Mucosa of rectum (tissue), 2 donors: ENCODE results near the gene LYPLAL1.

Experiments used
- H3K27ac ChIP-seq, 2 donors: one replicate each; pipeline ENCODE4 v1.7.0; 2013; ENCODE audit warnings: inconsistent platforms in 2 of 2, low read depth in 2 of 2, low read length in 2 of 2
- H3K27me3 ChIP-seq, 2 donors: one replicate each; pipeline ENCODE4 v1.7.0; 2013; ENCODE audit warnings: low read length in 2 of 2; ENCODE audit not compliant: control insufficient read depth in 2 of 2, insufficient read depth in 2 of 2
- H3K36me3 ChIP-seq, 2 donors: one replicate each; pipeline ENCODE4 v1.7.0; 2013; ENCODE audit warnings: low read length in 2 of 2; ENCODE audit not compliant: control insufficient read depth in 2 of 2, insufficient read depth in 2 of 2
- H3K4me1 ChIP-seq, 2 donors: one replicate each; pipeline ENCODE4 v1.7.0; 2013; ENCODE audit warnings: low read length in 2 of 2, mild to moderate bottlenecking in 1 of 2; ENCODE audit not compliant: control insufficient read depth in 2 of 2, insufficient read depth in 2 of 2
- H3K4me3 ChIP-seq, 2 donors: one replicate each; pipeline ENCODE4 v1.7.0; 2013; ENCODE audit warnings: low read length in 2 of 2
- H3K9ac ChIP-seq, 2 donors: one replicate each; pipeline ENCODE4 v1.7.0; 2013; ENCODE audit warnings: low read length in 2 of 2, low read depth in 1 of 2, mild to moderate bottlenecking in 1 of 2
- H3K9me3 ChIP-seq, 2 donors: one replicate each; pipeline ENCODE4 v1.7.0; 2013; ENCODE audit warnings: low read length in 2 of 2; ENCODE audit not compliant: control insufficient read depth in 2 of 2
- donor health status: healthy.
- donor health status: Normal muscosa, but diverticular disease.

The LYPLAL1 gene

DNA sequence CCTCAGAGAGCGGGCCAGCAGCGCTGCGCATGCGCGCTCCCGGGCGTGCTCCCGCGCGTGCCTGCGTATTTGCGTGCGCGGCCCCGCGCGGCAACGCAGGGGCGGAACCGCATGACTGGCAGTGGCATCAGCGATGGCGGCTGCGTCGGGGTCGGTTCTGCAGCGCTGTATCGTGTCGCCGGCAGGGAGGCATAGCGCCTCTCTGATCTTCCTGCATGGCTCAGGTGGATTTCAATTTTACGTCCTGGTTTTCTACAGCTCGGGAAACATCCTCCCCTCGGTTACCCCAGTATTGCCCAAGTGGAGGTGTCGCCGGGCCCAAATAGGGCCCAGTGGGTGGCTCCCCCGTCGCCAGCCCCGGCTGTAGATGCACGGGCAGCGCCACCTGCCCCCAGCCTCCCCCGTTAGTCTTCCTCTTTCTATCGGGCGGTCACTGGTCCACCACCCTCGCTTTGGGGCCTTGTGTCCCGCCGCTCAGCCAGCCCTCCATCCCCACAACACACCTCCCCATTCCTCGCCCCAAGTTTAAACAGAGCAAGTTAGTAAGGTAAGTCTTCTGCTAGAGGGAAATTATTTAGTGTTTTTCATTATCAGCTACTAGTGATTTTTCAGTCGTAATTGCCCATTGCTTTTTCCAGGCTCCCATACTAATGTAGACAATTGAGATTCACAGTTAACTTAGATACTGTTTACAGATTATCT lies at the start of gene LYPLAL1:
Gene LYPLAL1 (plus strand): TSS at position 121 of the 702 bp plus-strand sequence. CDS start 13 bp downstream, at position 134.
- Histone ChIP-seq H3K4me1 (peaks cover 8 to 13% of the 10 kb centered on the region in 2 donors), H3K27me3 (no peaks in the 10 kb centered on the region)

GRCh38 chr1:219124163-219124562 lies 49.5 kb upstream of the LYPLAL1 start:
- Histone ChIP-seq H3K4me3 (no peak overlapping the region), H3K36me3 (no peaks in the 10 kb centered on the region), H3K4me1 (no peaks in the 10 kb centered on the region), H3K9me3 (no peaks in the 10 kb centered on the region), H3K27ac (no peak overlapping the region), H3K9ac (no peak overlapping the region), H3K27me3 (no peaks in the 10 kb centered on the region)

More for the DNA sequence above, at the start of gene LYPLAL1:
- Histone ChIP-seq H3K9ac (peak within 1 kb of the TSS; percentile 83 to 84), H3K9me3 (no peaks in the 10 kb centered on the region), H3K27ac (peak within 1 kb of the TSS; percentile 76 to 82), H3K4me3 (peak within 1 kb of the TSS; percentile 93 to 94), H3K36me3 (no peaks in the 10 kb centered on the region)

DNA sequence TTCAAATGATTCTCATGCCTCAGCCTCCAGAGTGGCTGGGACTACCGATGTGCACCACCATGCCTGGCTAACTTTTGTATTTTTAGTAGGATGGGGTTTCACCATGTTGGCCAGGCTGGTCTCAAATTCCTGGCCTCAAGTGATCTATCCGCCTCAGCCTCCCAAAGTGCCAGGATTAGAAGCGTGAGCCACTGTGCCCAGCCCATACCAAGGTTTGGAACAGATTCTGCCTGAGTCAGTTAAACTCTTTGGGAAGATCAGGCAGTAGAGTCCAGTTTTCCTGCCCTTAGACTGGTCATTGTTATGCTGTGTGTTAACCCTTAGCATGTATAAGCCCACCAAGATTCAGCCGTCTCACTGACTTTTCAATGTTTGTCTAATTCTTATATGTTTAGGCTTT lies 48.3 kb upstream of the LYPLAL1 start:
- no peaks in the 10 kb centered on the region for H3K4me1 ChIP-seq
- no peaks in the 10 kb centered on the region for H3K36me3 ChIP-seq
- H3K9me3 ChIP-seq, result no peaks in the 10 kb centered on the region
- no peak overlapping the region for H3K9ac ChIP-seq
- H3K4me3 ChIP-seq, result no peak overlapping the region
- H3K27me3 ChIP-seq, result no peaks in the 10 kb centered on the region
- H3K27ac ChIP-seq, result no peak overlapping the region

DNA sequence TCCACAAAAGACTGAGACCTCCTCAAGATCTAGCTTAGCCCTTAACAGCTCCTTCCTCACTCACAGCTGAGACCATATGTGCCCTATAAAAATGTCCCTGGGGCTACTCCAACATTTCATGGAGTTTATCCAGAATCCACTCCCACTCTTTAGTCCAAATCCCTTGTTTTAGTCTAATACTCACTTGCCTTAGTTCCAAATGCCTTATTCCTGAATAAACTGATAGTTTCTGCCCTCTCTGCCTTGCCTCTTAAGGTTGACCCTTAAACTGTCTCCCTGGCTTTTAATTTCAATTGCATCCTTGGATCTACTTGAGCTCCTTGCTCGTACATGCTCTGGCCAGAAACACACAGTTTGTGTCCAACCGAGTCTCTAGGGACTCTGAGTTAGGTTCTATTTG lies 47.3 kb upstream of the LYPLAL1 start:
- Histone ChIP-seq H3K36me3 (no peaks in the 10 kb centered on the region), H3K9me3 (no peaks in the 10 kb centered on the region), H3K27me3 (no peaks in the 10 kb centered on the region), H3K4me1 (no peaks in the 10 kb centered on the region), H3K4me3 (no peak overlapping the region), H3K9ac (no peak overlapping the region), H3K27ac (no peak overlapping the region)

GRCh38 chr1:219128957-219129356 lies 44.7 kb upstream of the LYPLAL1 start:
- Histone ChIP-seq H3K4me3 (no peak overlapping the region), H3K9me3 (no peaks in the 10 kb centered on the region), H3K36me3 (no peaks in the 10 kb centered on the region)

GRCh38 chr1:219130366-219130935 lies 43.2 kb upstream of the LYPLAL1 start:
- H3K36me3 ChIP-seq, result no peaks in the 10 kb centered on the region

More at GRCh38 chr1:219128957-219129356, 44.7 kb upstream of the LYPLAL1 start:
- Histone ChIP-seq H3K9ac (no peak overlapping the region), H3K27me3 (no peaks in the 10 kb centered on the region), H3K4me1 (no peaks in the 10 kb centered on the region), H3K27ac (no peak overlapping the region)

DNA sequence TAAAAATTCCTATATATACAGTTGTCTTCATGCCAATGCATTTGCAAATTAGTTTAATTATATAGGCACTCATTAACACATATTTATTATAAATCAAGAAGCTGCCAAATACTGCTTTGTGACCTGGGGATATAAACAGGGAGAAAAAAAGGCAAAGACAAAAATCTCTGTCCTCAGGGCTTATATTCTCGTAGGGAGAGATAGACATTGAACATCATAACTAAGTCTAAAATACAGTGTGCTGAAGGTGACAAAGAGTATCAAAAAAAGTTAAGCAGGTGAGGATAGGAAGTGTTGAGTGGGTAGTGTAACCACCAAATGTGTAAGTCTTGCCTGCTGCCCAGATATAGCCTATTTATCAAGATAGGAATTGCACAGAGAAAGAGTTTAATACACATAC lies 40.7 kb upstream of the LYPLAL1 start:
- Histone ChIP-seq H3K27ac (no peak overlapping the region), H3K4me3 (no peak overlapping the region), H3K9ac (no peak overlapping the region), H3K4me1 (no peaks in the 10 kb centered on the region), H3K9me3 (no peaks in the 10 kb centered on the region), H3K36me3 (no peaks in the 10 kb centered on the region), H3K27me3 (no peaks in the 10 kb centered on the region)

More at GRCh38 chr1:219130366-219130935, 43.2 kb upstream of the LYPLAL1 start:
- no peak overlapping the region for H3K9ac ChIP-seq
- H3K4me1 ChIP-seq, result no peaks in the 10 kb centered on the region
- H3K9me3 ChIP-seq, result no peaks in the 10 kb centered on the region
- no peak overlapping the region for H3K27ac ChIP-seq
- no peak overlapping the region for H3K4me3 ChIP-seq
- H3K27me3 ChIP-seq, result no peaks in the 10 kb centered on the region

DNA sequence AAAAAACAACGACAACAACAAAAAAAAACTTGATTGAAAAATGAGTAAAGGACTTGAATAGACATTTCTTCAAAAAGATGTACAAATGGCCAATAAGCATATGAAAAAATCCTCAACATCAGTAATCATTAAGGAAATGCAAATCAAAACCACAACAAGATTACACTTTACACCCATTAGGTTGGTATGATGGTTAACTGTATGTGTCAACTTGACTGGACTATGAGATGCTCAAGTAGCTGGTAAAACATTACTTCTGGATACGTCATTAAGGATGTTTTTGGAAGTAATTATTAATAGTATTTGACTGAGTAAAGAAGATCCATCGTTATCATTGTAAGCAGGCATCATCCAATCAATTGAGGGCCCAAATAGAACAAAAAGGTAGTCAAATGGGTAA lies 34.9 kb upstream of the LYPLAL1 start:
- H3K36me3 ChIP-seq, result no peaks in the 10 kb centered on the region
- no peak overlapping the region for H3K4me3 ChIP-seq
- no peaks in the 10 kb centered on the region for H3K27me3 ChIP-seq
- H3K4me1 ChIP-seq, result no peaks in the 10 kb centered on the region
- H3K9ac ChIP-seq, result no peak overlapping the region
- no peak overlapping the region for H3K27ac ChIP-seq
- no peaks in the 10 kb centered on the region for H3K9me3 ChIP-seq

DNA sequence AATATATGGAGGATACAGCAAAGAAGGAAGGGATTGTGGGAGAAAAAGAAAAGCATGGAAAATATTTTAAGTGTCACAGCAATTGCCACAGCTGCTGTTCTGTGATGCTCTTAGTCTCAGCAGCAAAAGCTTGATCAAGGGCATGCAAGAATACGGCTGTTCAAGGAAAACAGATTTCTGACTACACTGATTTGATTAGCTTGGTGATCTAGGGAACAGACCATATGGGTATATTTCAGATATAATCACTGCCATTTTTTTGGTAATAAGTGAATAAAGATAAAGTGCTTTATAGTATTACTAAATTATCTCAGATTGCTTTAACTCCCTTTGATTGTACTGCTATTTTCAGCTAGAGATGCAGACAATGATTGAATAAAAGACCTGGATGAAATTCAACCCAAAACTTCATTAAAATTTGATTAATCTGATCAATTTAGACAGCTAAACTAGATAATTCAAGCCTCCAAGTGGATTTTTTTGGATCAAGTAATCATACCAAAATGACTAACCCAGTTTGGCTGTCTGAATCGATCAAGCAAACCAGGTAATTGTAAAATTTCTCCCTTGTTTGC lies 33.3 kb upstream of the LYPLAL1 start:
- no peak overlapping the region for H3K4me3 ChIP-seq
- H3K9ac ChIP-seq, result no peak overlapping the region
- no peaks in the 10 kb centered on the region for H3K36me3 ChIP-seq
- H3K4me1 ChIP-seq, result no peaks in the 10 kb centered on the region
- no peak overlapping the region for H3K27ac ChIP-seq
- no peaks in the 10 kb centered on the region for H3K9me3 ChIP-seq
- H3K27me3 ChIP-seq, result no peaks in the 10 kb centered on the region

GRCh38 chr1:219143735-219144134 lies 29.9 kb upstream of the LYPLAL1 start:
- Histone ChIP-seq H3K27me3 (no peaks in the 10 kb centered on the region), H3K9ac (no peak overlapping the region), H3K36me3 (no peaks in the 10 kb centered on the region), H3K4me1 (no peaks in the 10 kb centered on the region), H3K4me3 (no peak overlapping the region), H3K9me3 (no peaks in the 10 kb centered on the region), H3K27ac (no peak overlapping the region)
